DOHH2 (cell line): Measurements from ENCODE around the gene RPL41.

Experiments
- EZH2phosphoT487 ChIP-seq: fragments of 200-600 bp; sonication (generic); IDR thresholded peaks from 2 replicates; pipeline ENCODE4 v1.6.1; 2017; ENCODE audit warnings: borderline replicate concordance, mild to moderate bottlenecking, antibody characterized with exemption, low read length, moderate library complexity, mixed read lengths
- TF ChIP-seq, protein P1 (sequence below): fragments of 200-600 bp; sonication (generic); IDR thresholded peaks from one replicate; pipeline ENCODE4 v1.5.1; 2014; ENCODE audit warnings: antibody characterized with exemption, mild to moderate bottlenecking, low read depth, low read length; ENCODE audit not compliant: poor library complexity, severe bottlenecking

DNA sequence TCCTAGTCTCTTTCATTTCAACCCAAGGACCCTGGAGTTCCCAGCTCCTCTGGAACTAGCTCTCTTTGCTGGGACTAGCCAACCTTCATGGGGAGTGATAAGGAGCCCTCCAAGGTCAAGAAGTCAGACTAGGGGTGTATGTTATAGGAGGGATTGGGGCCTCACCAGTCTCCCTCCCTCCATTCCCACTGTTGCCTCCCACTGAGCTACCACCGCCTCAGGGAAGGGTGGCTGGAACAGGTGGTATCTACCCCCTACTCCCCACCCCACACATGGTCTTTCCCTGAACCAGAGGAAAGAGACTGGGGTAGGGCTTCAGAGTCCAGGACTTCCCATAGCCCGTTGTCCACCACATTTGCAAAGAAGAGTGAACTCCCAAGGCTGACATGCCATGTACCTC lies 34.1 kb upstream of the RPL41 start:
- TF ChIP-seq, protein P1, sequence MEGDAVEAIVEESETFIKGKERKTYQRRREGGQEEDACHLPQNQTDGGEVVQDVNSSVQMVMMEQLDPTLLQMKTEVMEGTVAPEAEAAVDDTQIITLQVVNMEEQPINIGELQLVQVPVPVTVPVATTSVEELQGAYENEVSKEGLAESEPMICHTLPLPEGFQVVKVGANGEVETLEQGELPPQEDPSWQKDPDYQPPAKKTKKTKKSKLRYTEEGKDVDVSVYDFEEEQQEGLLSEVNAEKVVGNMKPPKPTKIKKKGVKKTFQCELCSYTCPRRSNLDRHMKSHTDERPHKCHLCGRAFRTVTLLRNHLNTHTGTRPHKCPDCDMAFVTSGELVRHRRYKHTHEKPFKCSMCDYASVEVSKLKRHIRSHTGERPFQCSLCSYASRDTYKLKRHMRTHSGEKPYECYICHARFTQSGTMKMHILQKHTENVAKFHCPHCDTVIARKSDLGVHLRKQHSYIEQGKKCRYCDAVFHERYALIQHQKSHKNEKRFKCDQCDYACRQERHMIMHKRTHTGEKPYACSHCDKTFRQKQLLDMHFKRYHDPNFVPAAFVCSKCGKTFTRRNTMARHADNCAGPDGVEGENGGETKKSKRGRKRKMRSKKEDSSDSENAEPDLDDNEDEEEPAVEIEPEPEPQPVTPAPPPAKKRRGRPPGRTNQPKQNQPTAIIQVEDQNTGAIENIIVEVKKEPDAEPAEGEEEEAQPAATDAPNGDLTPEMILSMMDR, result no peak
- no peak for TF ChIP-seq EZH2phosphoT487
